Stimulated activated CD8-positive, alpha-beta memory T cell treated with anti-CD3 and anti-CD28 coated beads, Interleukin-12 subunit alpha, Interleukin-12 subunit beta, amount 100 ng/mL, for 24 hours (primary cell): Measurements from ENCODE around the gene MAGEC3.
"Not testable (repeated sequence)": the region's sequence is repeated elsewhere in the genome, so short reads cannot be mapped to it uniquely, and the experiment has no call there.

ENCODE experiments used
- DNase-seq: peaks from one replicate; pipeline ENCODE4 v3.0.0-alpha.2; 2020; ENCODE audit errors: extremely low read depth

MAGEC3 gene, protein sequence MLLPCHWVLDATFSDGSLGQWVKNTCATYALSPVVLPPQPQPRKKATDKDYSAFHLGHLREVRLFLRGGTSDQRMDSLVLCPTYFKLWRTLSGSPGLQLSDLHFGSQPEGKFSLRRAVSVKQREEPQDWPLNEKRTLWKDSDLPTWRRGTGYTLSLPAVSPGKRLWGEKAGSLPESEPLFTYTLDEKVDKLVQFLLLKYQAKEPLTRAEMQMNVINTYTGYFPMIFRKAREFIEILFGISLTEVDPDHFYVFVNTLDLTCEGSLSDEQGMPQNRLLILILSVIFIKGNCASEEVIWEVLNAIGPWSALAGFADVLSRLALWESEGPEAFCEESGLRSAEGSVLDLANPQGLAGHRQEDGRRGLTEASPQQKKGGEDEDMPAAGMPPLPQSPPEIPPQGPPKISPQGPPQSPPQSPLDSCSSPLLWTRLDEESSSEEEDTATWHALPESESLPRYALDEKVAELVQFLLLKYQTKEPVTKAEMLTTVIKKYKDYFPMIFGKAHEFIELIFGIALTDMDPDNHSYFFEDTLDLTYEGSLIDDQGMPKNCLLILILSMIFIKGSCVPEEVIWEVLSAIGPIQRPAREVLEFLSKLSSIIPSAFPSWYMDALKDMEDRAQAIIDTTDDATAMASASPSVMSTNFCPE

DNA sequence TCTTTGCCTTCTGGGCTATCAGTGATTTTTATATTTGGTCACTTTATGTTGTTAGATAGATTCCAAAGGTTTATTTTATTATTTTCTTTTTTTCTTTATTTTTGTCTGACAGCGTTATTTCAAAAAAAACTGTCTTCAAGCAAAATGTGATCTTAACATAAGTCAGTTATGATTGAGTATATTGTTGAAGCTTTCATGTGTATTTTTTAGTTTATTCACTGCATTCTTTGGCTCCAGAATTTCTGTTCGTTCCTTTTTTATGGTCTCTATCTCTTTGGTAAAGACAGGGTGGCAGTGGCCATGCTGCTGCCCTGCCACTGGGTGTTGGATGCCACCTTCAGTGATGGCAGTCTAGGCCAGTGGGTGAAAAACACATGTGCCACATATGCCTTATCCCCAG is at the start of gene MAGEC3:
TSS of gene MAGEC3 (plus strand) at position 301 of the 400 bp plus-strand sequence. CDS start at position 301, 0 bp downstream.
- DNase-seq = no peak

DNA sequence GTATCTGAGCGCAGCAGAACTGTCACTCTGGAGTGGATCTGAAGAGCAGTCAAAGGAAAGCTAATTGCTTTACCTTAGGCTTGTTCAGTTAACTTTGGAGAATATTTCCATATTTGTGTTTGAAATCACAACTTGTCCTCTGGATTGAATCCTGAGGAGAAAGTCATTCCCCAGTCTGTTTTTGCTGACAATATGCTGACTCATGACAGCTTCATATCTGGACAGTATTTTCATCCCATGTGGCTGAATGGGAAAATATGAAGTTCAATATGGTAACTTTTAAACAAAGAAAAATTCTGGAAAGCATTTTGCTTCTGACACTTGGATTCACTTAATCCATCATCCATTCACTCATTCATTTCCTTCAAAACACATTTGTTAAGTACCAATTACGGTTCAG is 46.3 kb upstream of the MAGEC3 start:
- no peak for DNase-seq

DNA sequence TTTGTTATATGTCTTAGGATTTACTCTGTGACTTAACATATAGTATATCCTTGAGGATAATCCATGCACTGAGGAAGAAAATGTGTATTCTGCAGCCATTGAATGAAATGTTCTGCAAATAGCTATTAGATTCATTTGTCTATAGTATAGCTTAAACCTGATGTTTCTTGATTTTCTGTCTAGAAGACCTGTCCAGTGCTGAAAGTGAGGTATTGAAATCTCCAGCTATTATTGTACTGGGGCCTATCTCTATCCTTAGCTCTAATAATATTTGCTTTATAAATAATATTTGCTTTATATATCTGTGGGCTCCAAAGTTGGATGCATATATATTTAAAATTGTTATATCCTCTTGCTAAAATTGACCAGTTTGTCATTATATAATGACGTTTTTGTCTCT is 26.7 kb upstream of the MAGEC3 start:
- no peak for DNase-seq

- DNase-seq = no peak
Observed at GRCh38 chrX:141814213-141814857, 23.8 kb upstream of the MAGEC3 start.

DNA sequence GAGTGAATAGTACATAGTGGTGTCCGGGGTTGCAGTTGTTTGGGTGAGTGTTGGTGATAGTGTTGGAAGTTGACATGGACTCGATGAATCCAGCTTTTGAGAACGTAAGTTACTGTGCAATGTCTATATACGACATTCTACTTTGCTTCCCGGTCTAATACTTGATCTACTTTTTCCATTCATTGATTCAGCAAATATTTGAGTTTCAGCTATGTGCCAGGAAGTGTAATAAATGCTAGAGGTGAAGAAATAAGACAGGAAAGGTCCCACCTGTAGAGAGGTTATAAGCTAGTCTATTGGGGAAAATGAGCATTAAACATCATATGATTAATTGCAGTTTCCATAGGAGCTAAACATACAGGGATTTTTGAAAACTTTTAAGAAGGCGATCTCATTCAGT is 22.2 kb upstream of the MAGEC3 start:
- DNase-seq = no peak

DNA sequence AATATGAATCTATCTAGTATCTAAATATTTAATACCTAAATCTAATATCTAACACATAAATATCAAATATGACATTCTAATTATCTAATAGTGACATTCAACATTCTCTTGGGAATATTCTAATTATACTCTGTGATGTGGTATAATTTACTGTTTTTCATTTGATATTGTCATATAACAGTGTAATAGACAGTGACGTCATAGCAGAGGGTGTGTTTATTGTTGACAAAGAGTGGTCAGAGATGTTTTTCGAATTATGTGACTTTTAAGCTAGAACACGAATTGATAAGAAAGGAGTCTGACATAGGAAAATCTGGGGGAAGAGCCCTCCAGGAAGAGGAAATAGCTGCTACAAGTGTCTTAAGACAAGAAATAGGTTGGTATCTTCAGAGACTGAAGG is 5.9 kb upstream of the MAGEC3 start:
- no peak for DNase-seq

DNA sequence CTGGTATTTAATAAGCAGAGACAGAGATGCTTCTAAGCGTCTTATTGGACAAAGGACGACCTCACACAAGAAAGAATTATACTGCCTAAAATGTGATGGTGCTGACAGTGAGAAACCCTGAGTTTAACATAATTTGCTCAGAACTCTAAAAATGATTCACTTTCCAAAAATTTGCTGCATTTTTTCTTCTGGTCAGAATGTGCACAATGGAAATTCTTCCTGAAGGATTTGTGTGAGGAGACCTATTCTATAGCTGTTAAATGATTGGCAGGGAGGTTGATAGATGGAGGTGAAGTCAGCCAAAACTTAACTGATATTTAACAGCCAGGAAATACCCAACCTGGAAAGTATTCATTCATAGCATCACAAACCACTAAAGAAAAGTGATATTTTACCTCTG is 1.7 kb downstream of the MAGEC3 start:
- DNase-seq = no peak

DNA sequence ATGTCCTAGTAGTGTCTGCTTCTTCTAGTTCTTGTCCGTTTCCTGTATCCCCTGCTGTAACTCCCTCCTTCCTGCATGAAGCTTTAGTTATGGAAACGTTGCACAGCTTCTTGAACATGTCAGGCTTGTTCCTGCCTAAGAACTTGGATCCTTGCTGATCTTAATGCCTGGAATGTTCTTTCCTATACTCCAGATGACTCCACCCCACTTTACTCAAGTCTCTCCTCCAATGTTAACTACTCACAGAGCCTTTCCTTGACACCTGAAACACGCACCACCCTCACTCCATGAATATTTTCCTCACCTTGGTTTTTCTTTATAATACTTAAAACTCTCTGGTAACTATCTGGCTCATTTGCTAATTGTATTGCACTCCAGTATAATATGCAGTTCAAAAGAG is 19.4 kb downstream of the MAGEC3 start:
- DNase-seq = no peak

GRCh38 chrX:141879616-141880015 is 41.5 kb downstream of the MAGEC3 start:
- DNase-seq = no peak

DNA sequence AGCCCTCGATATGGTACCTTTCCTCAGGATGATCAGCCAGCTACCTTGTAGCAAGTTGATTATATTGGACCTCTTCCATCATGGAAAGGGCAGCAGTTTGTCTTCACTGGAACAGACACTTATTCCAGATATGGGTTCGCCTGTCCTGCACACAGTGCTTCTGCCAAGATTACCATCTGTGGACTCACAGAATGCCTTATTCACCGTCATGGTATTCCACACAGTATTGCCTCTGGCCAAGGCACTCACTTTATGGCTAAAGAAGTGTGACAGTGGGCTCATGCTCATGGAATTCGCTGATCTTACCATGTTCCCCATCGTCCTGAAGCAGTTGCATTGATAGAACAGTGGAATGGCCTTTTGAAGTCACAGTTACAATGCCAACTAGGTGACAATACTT is 50.7 kb downstream of the MAGEC3 start:
- not testable (repeated sequence) for DNase-seq

GRCh38 chrX:141894733-141895132 is 56.6 kb downstream of the MAGEC3 start:
- DNase-seq = no peak

DNA sequence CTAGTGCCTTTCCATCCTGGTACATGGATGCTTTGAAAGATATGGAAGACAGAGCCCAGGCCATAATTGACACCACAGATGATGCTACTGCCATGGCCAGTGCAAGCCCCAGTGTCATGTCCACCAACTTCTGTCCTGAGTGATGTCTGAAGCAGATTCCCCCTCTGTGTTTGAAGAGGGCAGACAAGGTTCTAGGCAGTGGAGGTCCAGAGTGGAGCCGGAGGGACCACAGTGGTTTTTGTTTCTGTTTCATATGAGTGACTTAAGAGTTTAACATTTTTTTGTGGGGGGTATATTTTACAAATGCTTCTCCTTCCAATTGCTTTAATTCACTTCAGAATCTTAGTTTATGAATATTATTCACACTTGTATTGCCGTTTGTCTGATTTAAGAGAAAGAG is 59.6 kb downstream of the MAGEC3 start:
- DNase-seq = no peak

DNA sequence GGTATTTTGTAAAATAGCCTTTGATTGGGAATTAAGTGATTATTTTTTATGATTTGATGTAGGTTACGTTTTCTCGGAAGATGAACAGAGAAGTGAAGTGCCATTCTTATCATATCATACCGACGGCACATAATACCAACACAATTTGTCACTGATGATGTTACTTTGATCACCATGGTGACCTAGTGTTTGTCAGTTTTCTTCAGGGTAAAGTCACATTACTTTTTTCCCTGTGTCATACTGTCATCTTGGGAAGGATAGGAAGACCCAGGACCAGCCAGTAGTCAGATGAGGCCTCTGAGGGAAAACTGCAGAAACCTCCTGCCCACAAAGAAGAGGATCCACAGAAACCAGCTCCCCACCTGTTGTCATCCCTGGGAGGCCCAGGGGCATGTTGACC is 64.2 kb downstream of the MAGEC3 start:
- DNase-seq = no peak

- DNase-seq = no peak
Observed at GRCh38 chrX:141903400-141904155, 65.5 kb downstream of the MAGEC3 start, which contains the start of gene MAGEC1. MAGEC1 (plus strand) TSS chrX:141903894; CDS start chrX:141905073, 1,179 bp downstream.

DNA sequence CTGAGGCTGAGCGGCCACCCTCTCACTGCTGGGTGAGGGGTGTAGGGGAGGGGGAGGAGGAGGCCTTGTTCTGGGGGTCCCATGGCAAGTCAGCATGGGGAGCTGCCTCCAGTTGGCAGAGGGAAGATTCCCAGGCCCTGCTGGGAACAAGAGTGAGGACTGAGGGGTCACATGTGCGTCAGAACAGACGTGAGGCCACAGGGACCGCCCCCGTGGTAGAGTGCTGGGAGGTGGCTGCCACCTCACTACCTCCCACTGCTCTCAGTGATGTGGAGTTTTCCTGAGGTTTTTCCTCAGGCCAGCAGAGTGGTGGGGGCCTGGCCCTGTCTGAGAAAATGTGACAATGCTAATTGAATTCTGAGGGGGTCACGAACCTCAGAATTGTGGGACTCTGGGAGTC is 66.1 kb downstream of the MAGEC3 start:
- no peak for DNase-seq

DNA sequence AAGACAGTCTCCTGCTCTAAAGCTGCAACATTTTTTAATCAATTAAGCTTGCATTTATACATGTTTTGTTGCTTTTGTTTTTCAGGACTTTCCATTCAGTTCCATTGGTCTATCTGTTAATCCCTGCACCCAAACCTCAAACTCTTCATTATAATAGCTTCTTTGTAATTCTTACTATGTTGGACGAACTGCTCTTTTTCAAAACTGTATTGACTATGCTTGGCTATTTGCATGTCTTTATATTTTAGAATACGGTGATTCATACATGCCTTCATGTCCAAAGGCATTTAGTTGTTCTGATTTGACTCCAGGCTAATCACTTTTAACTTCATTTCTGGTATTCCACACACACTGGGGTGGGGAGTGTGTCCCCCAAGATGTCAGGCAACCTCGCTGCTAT is 79.7 kb downstream of the MAGEC3 start:
- DNase-seq = no peak

DNA sequence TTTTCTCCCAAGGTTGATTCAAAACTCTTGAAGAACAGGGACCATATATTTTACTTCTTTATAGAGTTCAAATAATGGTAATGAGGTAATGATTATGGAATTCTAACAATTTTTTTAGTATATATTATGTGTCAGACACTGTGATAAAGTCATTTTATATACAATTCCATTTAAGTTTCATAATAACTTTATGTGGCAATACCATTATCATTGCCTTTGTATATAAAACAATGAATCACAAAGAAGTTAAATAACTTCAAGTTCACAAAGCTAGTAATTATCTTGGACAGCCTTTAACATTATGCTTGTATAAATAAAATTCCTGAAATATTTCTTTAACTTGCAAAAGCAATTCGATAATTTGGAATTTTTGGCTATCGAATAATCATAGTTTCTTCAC is 86.2 kb downstream of the MAGEC3 start:
- DNase-seq = no peak

DNA sequence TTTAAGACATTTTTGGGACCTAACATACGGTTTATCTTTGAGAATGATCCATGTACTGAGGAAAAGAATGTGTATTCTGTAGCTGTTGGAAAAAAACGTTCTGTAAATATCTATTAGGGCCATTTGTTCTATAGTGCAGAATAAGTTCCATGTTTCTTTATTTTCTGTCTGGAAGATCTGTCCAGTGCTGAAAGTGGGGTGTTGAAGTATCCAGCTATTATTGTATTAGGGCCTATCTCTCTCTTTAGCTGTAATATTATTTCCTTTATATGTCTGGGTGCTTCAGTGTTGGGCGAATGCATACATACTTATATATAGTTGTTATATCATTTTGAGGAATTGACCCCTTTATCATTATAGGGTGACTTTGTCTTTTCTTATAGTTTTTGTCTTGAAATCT is 90.3 kb downstream of the MAGEC3 start:
- no peak for DNase-seq

DNA sequence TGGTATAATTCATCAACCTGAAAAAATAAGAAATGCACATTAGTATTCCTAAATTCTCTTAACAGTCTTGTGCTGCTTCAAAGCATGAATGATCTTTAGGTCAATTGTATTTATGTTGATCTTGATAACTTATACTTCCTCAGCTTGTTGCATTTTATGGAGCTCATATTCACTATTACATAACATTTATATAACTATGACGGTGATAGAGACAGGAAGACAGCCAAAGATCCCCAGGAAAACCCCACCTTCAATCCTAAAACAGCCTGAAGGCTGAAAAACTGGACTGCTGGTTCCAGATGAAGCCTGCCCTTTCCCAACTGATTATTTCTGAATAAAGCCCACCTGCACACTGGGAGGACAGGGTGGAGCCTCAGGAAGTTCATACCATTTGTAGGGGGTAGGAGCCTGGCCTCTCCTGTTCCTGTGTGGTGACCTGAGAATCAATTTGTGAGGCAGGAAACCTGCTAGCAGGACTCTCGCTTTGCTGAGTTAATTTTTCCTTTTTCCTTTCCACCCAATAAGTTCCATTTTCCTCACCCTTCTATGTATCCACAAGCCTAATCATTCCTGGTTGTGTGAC is 96.0 kb downstream of the MAGEC3 start:
- no peak for DNase-seq

GRCh38 chrX:141935645-141936044 is 97.5 kb downstream of the MAGEC3 start:
- DNase-seq = no peak

DNA sequence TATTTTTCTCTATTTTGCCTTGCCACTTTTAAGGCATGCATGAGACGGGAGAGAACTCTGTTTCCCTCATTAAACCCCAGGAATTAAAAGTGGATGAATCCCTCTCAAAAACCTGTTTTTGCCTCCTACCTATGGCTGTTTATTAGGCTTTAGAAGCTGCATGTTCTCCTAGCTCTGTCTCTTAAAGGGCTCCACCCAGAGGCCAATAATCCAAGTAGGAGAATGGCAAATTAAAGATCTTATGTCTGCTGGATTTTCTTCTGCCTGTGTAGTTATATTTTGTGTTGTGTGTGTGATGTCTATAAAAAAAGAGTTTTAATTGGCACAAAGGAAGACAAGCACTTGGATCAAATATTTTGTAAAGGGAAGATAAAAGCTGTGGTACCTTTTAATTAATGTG is 98.0 kb downstream of the MAGEC3 start:
- DNase-seq = no peak

GRCh38 chrX:141941234-141941633 is 103.1 kb downstream of the MAGEC3 start:
- no peak for DNase-seq
